ENCODE results near the gene GPR3.

GPR3 gene

DNA sequence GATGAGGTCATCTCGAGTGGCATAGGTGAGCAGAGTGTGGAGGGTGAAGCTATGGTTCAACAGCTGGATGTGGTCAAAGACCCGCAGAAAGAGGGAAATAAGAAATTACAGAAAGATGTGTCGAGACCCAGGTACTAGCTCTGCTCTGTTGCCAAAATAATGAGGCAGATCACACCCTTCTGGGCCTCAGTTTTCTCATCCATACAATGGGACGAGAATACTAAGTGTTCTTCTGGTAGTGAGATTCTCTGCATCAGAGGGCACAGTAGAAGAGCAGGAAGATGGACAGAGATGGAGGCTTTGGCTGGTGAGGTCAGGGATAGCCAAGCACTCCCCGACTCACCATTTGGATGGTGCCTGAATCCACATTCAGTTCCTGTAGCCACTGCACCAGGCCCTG lies 36.7 kb upstream of the GPR3 start:
- no peak for TF ChIP-seq EZH2phosphoT487 (conservative IDR thresholded peaks at IDR 0.05; ENCODE audit: low read length)
- no peak for TF ChIP-seq CTCF (IDR thresholded peaks at IDR 0.05; ENCODE audit: insufficient read depth, low read length, poor library complexity, severe bottlenecking)
- H3K9me3 ChIP-seq (ENCODE audit: insufficient read depth, low read length), result no peaks in the 10 kb centered on the region
- H3K4me2 ChIP-seq (ENCODE audit: low read depth, low read length, poor library complexity, severe bottlenecking), result no peak overlapping the region
- no peak overlapping the region for H3K4me3 ChIP-seq (ENCODE audit: insufficient read depth, low read length, poor library complexity, severe bottlenecking)
- H3K27me3 ChIP-seq (ENCODE audit: low read length), result no peaks in the 10 kb centered on the region
- H3F3A ChIP-seq (ENCODE audit: insufficient read depth), result no peaks in the 10 kb centered on the region
- no peaks in the 10 kb centered on the region for H3K9me2 ChIP-seq (replicated peaks; ENCODE audit: insufficient read depth, low read length)
- no peak overlapping the region for H2AFZ ChIP-seq (ENCODE audit: low read depth, low read length, severe bottlenecking)
- no peak overlapping the region for H3K27ac ChIP-seq (ENCODE audit: low read depth, low read length)
- no peaks in the 10 kb centered on the region for H3K79me2 ChIP-seq (ENCODE audit: insufficient read depth, low read length)
- no peaks in the 10 kb centered on the region for H4K20me1 ChIP-seq (ENCODE audit: low read depth, low read length)
- no peaks in the 10 kb centered on the region for H3K36me3 ChIP-seq (ENCODE audit: low read length)
- H3K9ac ChIP-seq (ENCODE audit: low read length), result no peak overlapping the region

DNA sequence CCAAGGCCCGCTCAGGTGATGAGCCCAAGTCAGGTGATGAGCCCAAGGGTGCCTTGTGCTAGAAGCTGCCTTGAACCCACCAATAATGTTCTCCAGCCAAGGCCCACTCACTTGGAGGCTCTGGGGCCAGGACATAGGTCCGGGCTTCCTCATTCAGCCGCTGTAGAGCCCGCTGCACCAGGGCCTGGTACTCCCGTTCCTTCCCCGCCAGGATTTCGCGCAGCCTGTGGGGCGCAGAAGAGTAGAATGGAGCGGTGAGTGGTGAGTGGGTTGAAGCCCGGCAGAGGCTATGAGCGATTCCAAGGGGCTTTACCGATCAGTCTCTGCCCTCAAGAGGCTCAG lies 36.2 kb upstream of the GPR3 start:
- no peak overlapping the region for H3K27ac ChIP-seq (ENCODE audit: low read depth, low read length)
- TF ChIP-seq EZH2phosphoT487 (conservative IDR thresholded peaks at IDR 0.05; ENCODE audit: low read length) (no peak), CTCF (IDR thresholded peaks at IDR 0.05; ENCODE audit: insufficient read depth, low read length, poor library complexity, severe bottlenecking) (no peak)
- no peak overlapping the region for H3K4me2 ChIP-seq (ENCODE audit: low read depth, low read length, poor library complexity, severe bottlenecking)
- no peak overlapping the region for H3K4me3 ChIP-seq (ENCODE audit: insufficient read depth, low read length, poor library complexity, severe bottlenecking)
- H3K79me2 ChIP-seq (ENCODE audit: insufficient read depth, low read length), result no peaks in the 10 kb centered on the region
- H3K36me3 ChIP-seq (ENCODE audit: low read length), result no peaks in the 10 kb centered on the region
- H3K9me2 ChIP-seq (replicated peaks; ENCODE audit: insufficient read depth, low read length), result no peaks in the 10 kb centered on the region
- no peaks in the 10 kb centered on the region for H3F3A ChIP-seq (ENCODE audit: insufficient read depth)
- H3K9me3 ChIP-seq (ENCODE audit: insufficient read depth, low read length), result no peaks in the 10 kb centered on the region
- H3K27me3 ChIP-seq (ENCODE audit: low read length), result no peaks in the 10 kb centered on the region
- H3K9ac ChIP-seq (ENCODE audit: low read length), result no peak overlapping the region
- no peak overlapping the region for H2AFZ ChIP-seq (ENCODE audit: low read depth, low read length, severe bottlenecking)
- no peaks in the 10 kb centered on the region for H4K20me1 ChIP-seq (ENCODE audit: low read depth, low read length)

GRCh38 chr1:27356619-27357280 lies 35.7 kb upstream of the GPR3 start:
- Histone ChIP-seq H3K4me2 (ENCODE audit: low read depth, low read length, poor library complexity, severe bottlenecking) (no peak overlapping the region), H3F3A (ENCODE audit: insufficient read depth) (no peaks in the 10 kb centered on the region), H2AFZ (ENCODE audit: low read depth, low read length, severe bottlenecking) (no peak overlapping the region), H3K79me2 (ENCODE audit: insufficient read depth, low read length) (no peaks in the 10 kb centered on the region), H3K4me3 (ENCODE audit: insufficient read depth, low read length, poor library complexity, severe bottlenecking) (no peak overlapping the region), H3K27me3 (ENCODE audit: low read length) (no peaks in the 10 kb centered on the region), H4K20me1 (ENCODE audit: low read depth, low read length) (no peaks in the 10 kb centered on the region), H3K36me3 (ENCODE audit: low read length) (no peaks in the 10 kb centered on the region), H3K9ac (ENCODE audit: low read length) (no peak overlapping the region), H3K27ac (ENCODE audit: low read depth, low read length) (no peak overlapping the region), H3K9me3 (ENCODE audit: insufficient read depth, low read length) (no peaks in the 10 kb centered on the region), H3K9me2 (replicated peaks; ENCODE audit: insufficient read depth, low read length) (no peaks in the 10 kb centered on the region)
- TF ChIP-seq EZH2phosphoT487 (conservative IDR thresholded peaks at IDR 0.05; ENCODE audit: low read length), result no peak
- TF ChIP-seq CTCF (IDR thresholded peaks at IDR 0.05; ENCODE audit: insufficient read depth, low read length, poor library complexity, severe bottlenecking), result no peak

Measured in SU-DHL-6 (cell line).